Neural progenitor cell (in vitro differentiated cells): ENCODE measurements around the gene TRABD2A. TPM values are rescaled to one million over a fixed set of nuclear protein-coding genes. Genes with fewer than 3 reads are reported as not detected.
A peak's percentile ranks its signal among the peaks of the same experiment; 100 is the strongest.

Source experiments
- DNase-seq: peaks from one replicate; pipeline ENCODE4 v3.0.0-alpha.2; 2016; ENCODE audit warnings: low spot score
- H2AFZ ChIP-seq: fragments of 200-600 bp; sonication (generic); replicated peaks from 2 replicates; pipeline ENCODE4 v1.6.1; 2016; ENCODE audit warnings: antibody characterized with exemption
- H3F3A ChIP-seq: fragments of 200-600 bp; sonication (generic); 2 replicates; pipeline ENCODE4 v1.6.1; 2016; ENCODE audit warnings: antibody characterized with exemption, low read depth
- H3K27ac ChIP-seq: fragments of 200-600 bp; sonication (generic); 2 replicates; pipeline ENCODE4 v1.5.1; 2016; ENCODE audit warnings: mild to moderate bottlenecking
- H3K27me3 ChIP-seq: fragments of 200-600 bp; sonication (generic); 2 replicates; pipeline ENCODE4 v1.6.1; 2016; ENCODE audit warnings: mild to moderate bottlenecking, moderate library complexity
- H3K36me3 ChIP-seq: fragments of 200-600 bp; sonication (generic); 2 replicates; pipeline ENCODE4 v1.5.1; 2016
- H3K4me1 ChIP-seq: fragments of 200-600 bp; sonication (generic); 2 replicates; pipeline ENCODE4 v1.6.1; 2016; ENCODE audit warnings: mixed run types
- H3K4me2 ChIP-seq: fragments of 200-600 bp; sonication (generic); 2 replicates; pipeline ENCODE4 v1.6.1; 2016
- H3K4me3 ChIP-seq: fragments of 200-600 bp; sonication (generic); 2 replicates; pipeline ENCODE4 v1.5.1; 2016
- H3K79me2 ChIP-seq: fragments of 200-600 bp; sonication (generic); 2 replicates; pipeline ENCODE4 v1.6.1; 2016; ENCODE audit warnings: low read depth
- H3K9ac ChIP-seq: fragments of 200-600 bp; sonication (generic); 2 replicates; pipeline ENCODE4 v1.6.1; 2016
- H3K9me3 ChIP-seq: fragments of 200-600 bp; sonication (generic); 2 replicates; pipeline ENCODE4 v1.5.1; 2016; ENCODE audit warnings: low read depth
- H4K20me1 ChIP-seq: fragments of 200-600 bp; sonication (generic); 2 replicates; pipeline ENCODE4 v1.6.1; 2016; ENCODE audit warnings: low read depth
- H3K27ac Mint-ChIP-seq: 3 replicates; pipeline ENCODE4 v1.8.0; 2021; ENCODE audit warnings: mixed read lengths
- H3K27me3 Mint-ChIP-seq: 2 replicates; pipeline ENCODE4 v1.8.0; 2022; ENCODE audit warnings: low read depth, mild to moderate bottlenecking, inconsistent platforms, moderate library complexity, mixed read lengths; ENCODE audit not compliant: insufficient read depth
- H3K36me3 Mint-ChIP-seq: 3 replicates; pipeline ENCODE4 v1.8.0; 2021; ENCODE audit warnings: mixed read lengths
- H3K4me1 Mint-ChIP-seq: 3 replicates; pipeline ENCODE4 v1.8.0; 2021; ENCODE audit warnings: mixed read lengths
- H3K4me3 Mint-ChIP-seq: 3 replicates; pipeline ENCODE4 v1.8.0; 2021; ENCODE audit warnings: mild to moderate bottlenecking, moderate library complexity, mixed read lengths
- H3K9me3 Mint-ChIP-seq: 3 replicates; pipeline ENCODE4 v1.8.0; 2020; ENCODE audit warnings: mixed read lengths
- CTCF ChIP-seq: fragments of 200-600 bp; sonication (generic); IDR thresholded peaks from 2 replicates; pipeline ENCODE4 v1.5.1; 2017; ENCODE audit warnings: antibody characterized with exemption, mild to moderate bottlenecking
- EZH2 ChIP-seq: fragments of 200-600 bp; sonication (generic); IDR thresholded peaks from 2 replicates; pipeline ENCODE4 v1.6.1; 2017; ENCODE audit warnings: antibody characterized with exemption, mild to moderate bottlenecking, moderate library complexity
- EZH2phosphoT487 ChIP-seq: fragments of 200-600 bp; sonication (generic); IDR thresholded peaks from 2 replicates; pipeline ENCODE4 v1.6.1; 2017; ENCODE audit warnings: antibody characterized with exemption
- total RNA-seq: library from RNA; depleted of rRNA; stranded (reverse); fragments of >200 nt; gene quantifications from 2 replicates; pipeline ENCODE4 v1.2.3, GENCODE V29; 2015; ENCODE audit warnings: low replicate concordance

Gene TRABD2A
- total RNA-seq, 1 donor from 2014 or later, result 2.0 TPM

GRCh38 chr2:84832772-84833461 lies 48.0 kb downstream of the TRABD2A start:
- no peak overlapping the region for H3K4me3 ChIP-seq
- no peak for TF ChIP-seq EZH2phosphoT487
- no peak for TF ChIP-seq CTCF
- no peak for TF ChIP-seq EZH2
- peaks cover 5% of the 10 kb centered on the region for H3K9me3 ChIP-seq
- H3K27ac ChIP-seq, result no peak overlapping the region
- no peaks in the 10 kb centered on the region for H3K79me2 ChIP-seq
- Mint-ChIP-seq H3K4me3 (no peak overlapping the region), H3K4me1 (peaks cover 14% of the 10 kb centered on the region), H3K36me3 (no peaks in the 10 kb centered on the region), H3K9me3 (peaks cover 15% of the 10 kb centered on the region), H3K27ac (no peak overlapping the region), H3K27me3 (peaks cover 2% of the 10 kb centered on the region)
- H3K36me3 ChIP-seq, result no peaks in the 10 kb centered on the region
- H4K20me1 ChIP-seq, result no peaks in the 10 kb centered on the region
- H2AFZ ChIP-seq, result peak overlapping the region; percentile 52
- H3F3A ChIP-seq, result no peaks in the 10 kb centered on the region
- peak; percentile 12 for DNase-seq
- no peak overlapping the region for H3K4me2 ChIP-seq
- no peaks in the 10 kb centered on the region for H3K27me3 ChIP-seq
- peaks cover 7% of the 10 kb centered on the region for H3K4me1 ChIP-seq
- H3K9ac ChIP-seq, result no peak overlapping the region

- H3K36me3 Mint-ChIP-seq, result no peaks in the 10 kb centered on the region
- Histone ChIP-seq H3F3A (no peaks in the 10 kb centered on the region), H2AFZ (no peak overlapping the region), H3K9me3 (no peaks in the 10 kb centered on the region), H3K27me3 (no peaks in the 10 kb centered on the region), H3K9ac (no peak overlapping the region), H3K79me2 (no peaks in the 10 kb centered on the region), H3K4me2 (no peak overlapping the region), H4K20me1 (no peaks in the 10 kb centered on the region), H3K36me3 (no peaks in the 10 kb centered on the region), H3K4me1 (peaks cover 7% of the 10 kb centered on the region), H3K27ac (no peak overlapping the region), H3K4me3 (no peak overlapping the region)
- H3K27ac Mint-ChIP-seq, result no peak overlapping the region
- H3K9me3 Mint-ChIP-seq, result peaks cover 6% of the 10 kb centered on the region
- peaks cover 14% of the 10 kb centered on the region for H3K4me1 Mint-ChIP-seq
- DNase-seq, result peak; percentile 8
- peaks cover 2% of the 10 kb centered on the region for H3K27me3 Mint-ChIP-seq
- peak; percentile 16 for TF ChIP-seq CTCF
- no peak for TF ChIP-seq EZH2
- no peak for TF ChIP-seq EZH2phosphoT487
- no peak overlapping the region for H3K4me3 Mint-ChIP-seq
Observed at GRCh38 chr2:84830758-84831500, 50.0 kb downstream of the TRABD2A start.

GRCh38 chr2:84830095-84830494 lies 50.8 kb downstream of the TRABD2A start:
- no peak overlapping the region for H3K4me3 ChIP-seq
- no peaks in the 10 kb centered on the region for H4K20me1 ChIP-seq
- H3K9ac ChIP-seq, result no peak overlapping the region
- H3K79me2 ChIP-seq, result no peaks in the 10 kb centered on the region
- no peaks in the 10 kb centered on the region for H3K36me3 Mint-ChIP-seq
- no peak overlapping the region for H2AFZ ChIP-seq
- H3F3A ChIP-seq, result no peaks in the 10 kb centered on the region
- no peak overlapping the region for H3K27ac Mint-ChIP-seq
- no peaks in the 10 kb centered on the region for H3K9me3 ChIP-seq
- H3K27ac ChIP-seq, result no peak overlapping the region
- no peak for TF ChIP-seq EZH2phosphoT487
- TF ChIP-seq CTCF, result no peak
- TF ChIP-seq EZH2, result no peak
- H3K9me3 Mint-ChIP-seq, result peaks cover 2% of the 10 kb centered on the region
- H3K36me3 ChIP-seq, result no peaks in the 10 kb centered on the region
- no peak overlapping the region for H3K4me3 Mint-ChIP-seq
- no peak for DNase-seq
- no peak overlapping the region for H3K4me2 ChIP-seq
- peaks cover 2% of the 10 kb centered on the region for H3K27me3 Mint-ChIP-seq
- peaks cover 7% of the 10 kb centered on the region for H3K4me1 ChIP-seq
- no peaks in the 10 kb centered on the region for H3K27me3 ChIP-seq
- peaks cover 14% of the 10 kb centered on the region for H3K4me1 Mint-ChIP-seq
